ENCODE measurements around the gene RASSF9.

RASSF9 gene

DNA sequence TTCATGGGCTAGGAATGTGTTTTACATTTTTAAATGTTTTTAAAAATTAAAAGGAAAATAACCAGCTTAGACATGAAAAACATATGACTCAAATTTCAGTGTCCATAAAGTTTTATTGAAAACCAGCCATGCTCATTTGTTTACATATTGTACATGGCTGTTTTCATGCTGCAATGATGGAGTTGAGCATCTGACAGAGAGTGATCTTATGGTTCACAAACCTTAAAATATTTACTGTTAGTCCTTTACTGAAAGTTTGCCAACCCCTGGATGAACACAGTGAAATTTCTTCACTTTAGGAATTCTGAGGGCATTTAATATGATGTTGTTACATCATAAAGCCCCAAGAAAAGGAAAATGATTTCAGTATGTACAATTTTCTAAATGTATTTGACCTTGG is 16.1 kb downstream of the RASSF9 start:
- no peak for DNase-seq

DNA sequence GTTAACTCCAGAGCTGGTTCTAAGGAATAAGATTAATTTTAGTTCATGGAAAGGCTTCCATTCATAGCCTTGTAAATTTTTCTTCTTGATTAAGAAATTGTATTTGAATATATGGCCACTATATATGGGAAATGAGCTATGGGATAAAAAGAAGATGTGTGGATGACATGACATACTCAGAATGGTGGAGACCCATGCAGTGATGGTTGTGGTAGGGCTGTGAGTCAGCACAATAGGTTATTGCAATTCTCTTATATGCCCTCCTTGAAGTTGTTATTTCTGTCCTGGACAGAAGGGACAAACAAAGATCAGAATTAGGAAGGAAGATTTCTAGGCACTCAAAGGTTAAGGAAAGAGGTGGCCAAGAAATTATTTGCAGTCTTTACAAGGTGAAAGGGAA is 21.5 kb downstream of the RASSF9 start:
- DNase-seq, result no peak

DNA sequence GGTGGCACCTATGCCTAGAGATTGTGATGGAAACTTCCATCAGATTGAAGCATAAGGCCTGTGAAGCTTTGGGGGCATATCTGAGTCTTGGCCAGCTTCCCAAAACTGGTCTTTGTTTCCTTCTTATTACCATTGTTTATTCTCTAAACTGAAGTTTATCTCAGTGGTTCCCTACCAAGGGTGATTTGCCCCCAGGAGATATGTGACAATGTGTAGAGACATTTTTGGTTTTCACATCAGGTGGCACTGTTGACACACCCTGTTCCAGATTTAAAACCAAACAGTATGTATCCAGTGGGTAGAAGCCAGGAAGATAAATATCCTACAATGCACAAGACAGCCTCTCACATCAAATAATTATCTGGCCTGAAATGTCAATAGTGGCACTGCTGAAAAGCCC is 22.1 kb downstream of the RASSF9 start:
- DNase-seq, result no peak

DNA sequence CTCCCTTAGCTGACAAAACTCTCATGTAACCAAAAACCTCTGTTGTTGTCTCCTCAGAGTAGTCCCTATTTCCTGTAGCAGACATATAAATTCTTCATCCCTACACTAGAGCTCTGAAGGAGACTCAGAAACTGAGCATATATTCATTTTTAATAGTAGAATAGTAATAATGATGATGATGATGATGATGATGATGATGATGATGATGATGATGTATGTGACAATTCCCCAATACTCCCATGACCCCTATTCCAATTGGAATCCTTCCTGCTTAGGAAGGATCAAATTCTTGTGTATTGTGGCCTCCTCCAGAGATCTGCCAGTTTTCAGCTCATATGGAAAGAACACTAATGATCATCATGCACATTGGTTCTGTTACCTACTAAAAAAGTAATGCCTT is 26.7 kb downstream of the RASSF9 start:
- no peak for DNase-seq

DNA sequence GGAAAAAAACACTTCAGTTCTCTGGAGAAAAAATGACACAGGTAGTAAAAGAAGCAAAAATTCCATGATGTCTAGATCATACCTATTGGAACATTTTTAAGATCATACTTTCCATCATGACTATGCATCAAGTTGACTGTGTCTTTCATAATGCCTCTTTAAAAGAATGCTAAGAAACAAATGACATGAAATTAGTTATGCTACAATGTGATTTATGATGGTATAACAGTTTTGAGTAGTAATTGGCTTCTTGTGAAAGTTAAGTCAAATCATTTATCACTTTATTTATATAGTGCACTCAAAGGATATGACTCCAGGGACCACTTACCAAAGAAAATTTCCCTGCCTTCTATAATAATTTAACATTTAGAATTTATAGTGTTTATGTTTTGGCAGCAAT is 28.5 kb downstream of the RASSF9 start:
- no peak for DNase-seq

DNA sequence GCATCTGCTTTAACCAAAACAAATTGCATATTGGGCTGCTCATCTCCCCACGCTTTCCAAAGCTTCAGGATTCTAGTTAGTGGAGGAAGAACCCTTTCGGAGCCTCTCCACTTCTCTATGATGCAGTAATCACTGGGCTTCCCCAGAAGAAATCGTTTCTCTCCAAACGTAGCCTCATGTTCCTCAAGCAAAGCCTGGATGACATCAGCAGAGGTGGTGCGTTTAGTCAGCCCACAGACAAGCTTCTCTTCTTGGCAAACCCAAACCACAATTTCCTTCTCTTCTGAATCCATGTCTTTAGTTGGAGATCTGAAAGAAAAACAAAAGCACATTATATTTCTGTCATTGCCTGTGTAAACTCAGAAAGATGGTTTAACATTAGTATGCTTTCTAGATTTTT is 30.6 kb downstream of the RASSF9 start:
- DNase-seq, result no peak

DNA sequence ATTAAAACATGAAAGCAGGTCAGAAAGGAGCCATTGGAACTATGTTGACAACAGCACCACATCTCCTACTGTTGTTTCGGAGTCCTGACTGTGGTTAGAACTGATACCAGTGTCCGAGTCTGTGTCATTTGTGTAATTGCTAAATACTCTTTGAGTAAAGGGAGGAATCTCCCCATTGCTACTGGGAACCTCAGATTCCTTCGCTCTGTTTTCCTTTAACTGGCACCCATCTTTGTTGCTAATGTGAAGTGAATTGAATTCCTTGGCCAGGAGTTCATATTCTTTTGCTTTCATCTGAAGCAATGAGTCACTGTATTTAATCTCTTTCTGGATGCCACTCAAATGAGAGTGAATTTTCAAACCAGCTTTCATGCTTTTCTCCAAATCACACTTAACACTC is 31.5 kb downstream of the RASSF9 start:
- no peak for DNase-seq

DNA sequence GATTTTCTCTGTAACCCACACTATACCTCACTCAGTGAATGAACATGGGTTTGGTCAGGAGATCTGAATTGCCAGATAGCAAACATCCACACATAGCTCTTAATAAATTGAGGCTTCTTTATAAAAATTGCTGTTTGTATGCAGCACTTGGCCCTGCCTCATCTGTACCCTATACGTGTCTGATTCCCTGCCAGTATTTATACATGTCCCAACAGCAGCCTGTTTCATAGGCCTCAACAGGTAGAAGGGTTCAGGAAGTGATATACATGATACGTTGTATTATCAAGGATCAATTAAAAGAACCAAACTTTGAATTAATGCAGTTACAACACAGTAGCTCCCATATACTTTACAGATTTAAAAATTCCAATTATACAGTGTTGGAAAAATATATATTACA is 32.3 kb downstream of the RASSF9 start:
- DNase-seq, result no peak

DNA sequence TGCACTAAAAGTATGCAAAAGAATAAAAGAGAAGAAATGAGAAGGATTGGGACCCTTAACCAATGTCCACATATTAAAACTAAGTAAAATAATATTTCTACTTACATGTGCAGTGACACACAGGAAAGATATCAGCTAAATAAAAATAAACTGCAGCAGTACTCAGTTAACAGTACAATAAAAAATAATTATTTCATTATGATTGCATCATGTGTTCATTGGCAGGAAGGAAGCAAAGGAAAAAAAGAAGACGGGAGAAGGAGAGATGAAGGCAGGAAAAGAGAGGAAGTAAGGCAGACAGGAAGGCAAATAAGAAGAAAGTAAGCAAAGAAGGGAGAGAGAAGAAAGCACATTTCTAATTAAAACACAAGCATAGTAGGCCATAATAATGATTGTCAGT is 33.0 kb downstream of the RASSF9 start:
- no peak for DNase-seq

DNA sequence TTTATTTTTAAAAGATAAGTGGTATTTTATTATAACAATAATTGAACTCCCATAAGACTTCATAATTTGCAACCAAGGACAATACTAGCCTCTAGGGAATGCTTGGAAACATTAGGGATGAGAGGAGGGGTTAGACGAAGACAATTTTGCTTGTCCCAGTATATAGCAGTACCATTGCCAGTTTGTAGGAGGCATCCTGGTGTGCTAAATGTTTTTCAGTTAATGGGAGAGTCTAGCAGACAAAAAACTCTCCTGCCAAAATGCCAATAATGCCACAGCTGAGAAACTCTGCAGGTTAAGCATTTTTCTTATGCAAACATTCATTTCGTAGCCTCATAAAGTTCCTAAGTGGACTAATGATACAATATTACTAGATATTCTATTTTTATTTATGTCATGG is 38.1 kb downstream of the RASSF9 start:
- DNase-seq, result no peak

DNA sequence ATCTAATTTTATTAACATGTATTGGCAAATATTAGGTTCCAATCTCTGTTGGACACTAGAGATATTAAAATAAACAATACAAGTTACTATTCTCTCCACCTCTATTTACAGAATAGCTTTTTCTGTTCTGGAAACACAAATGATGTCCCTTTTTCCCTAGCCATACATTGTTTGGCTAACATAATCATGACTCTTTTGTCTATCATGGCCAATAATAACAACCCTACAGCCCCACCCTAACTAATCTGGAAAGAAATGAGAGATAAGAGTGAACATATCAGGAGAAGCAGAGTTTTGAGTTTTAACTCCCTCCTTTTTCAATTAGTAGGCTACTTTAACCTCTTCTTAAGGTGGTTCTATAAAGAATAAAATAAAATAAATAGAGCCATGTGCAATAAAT is 40.2 kb downstream of the RASSF9 start:
- no peak for DNase-seq

DNA sequence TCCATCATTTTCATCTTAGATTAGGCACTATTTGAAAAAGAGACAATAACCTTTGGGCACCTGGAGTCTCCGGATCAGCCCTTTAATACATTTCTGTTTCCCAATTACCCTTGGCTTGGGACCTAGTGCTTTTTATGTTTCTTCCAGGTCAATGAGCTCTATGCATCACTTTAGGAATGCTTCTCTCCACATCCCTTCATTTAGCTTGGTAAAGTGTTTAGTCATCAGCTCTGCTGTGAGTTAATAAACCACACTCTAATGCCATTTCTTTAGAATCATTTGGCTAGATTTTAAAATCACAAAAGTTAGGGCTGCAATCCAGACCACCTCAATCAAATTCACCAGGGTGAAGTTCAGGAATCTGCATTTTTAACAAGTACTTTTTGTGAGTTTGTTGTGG is 41.7 kb downstream of the RASSF9 start:
- DNase-seq, result no peak

DNA sequence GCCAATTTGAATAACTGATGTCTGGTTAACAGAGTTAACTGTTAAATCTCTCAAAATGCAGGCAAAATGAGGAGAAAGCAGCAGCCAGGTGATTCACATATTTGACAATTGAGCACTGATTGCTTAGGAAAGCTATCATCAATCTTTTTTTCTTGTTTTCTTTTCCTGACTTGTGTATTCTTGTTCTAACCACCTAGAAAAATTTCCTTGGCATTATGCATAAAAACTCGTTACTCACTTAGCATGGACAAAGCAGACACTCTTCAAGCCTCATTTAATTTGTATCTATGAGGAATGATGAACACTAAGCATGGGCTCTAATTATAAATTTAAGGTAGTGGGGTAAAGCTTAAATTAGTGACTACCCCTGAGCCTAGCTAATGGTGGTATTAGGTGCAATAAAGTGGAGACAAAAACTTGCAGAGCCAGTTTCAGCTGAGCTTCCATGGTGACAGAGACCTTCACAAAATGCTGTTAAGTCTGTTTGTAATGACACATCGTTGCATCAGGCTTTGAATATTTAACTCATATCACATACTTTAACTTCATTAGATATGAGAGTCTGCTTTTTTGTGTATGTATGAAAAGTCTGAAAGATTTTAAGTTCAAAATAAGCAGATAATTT is 52.0 kb downstream of the RASSF9 start:
- no peak for DNase-seq

DNA sequence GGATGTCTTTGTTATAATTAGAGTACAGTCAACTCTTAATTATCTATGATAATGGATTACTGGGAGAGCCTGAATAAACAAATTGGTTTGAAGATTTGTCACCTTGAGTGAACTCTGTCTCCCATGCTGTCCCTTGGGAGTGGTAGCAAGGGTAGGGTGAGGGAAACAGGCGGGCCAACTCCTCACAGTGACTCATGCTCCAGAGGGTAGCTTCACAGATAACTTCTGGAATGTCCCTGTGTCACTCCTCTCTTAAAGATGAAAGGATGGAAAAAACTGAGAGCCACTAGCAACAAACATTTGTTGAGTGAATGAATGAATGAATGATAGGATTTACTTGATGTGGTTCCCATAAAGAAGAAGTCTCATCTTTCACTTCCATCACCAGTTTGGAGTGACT is 53.5 kb downstream of the RASSF9 start:
- no peak for DNase-seq

DNA sequence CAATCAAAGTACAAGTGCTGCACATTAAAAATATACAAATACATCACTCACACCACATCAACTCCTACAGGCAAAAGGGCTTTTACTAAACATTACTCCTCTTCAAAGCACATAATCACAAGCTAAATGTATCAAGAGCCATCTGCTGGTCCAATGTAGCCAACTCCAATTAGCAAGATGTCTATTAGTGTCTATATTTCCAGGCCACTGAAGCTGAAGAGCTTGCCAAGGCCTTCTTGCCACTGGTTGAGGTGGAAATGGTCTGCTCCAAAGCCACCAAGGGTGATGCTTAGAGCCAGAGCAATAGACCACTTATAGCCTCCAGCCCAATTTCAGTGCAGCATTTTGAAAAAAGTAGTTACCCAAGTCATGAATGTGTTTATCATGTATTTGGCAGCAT is 54.4 kb downstream of the RASSF9 start:
- no peak for DNase-seq

DNA sequence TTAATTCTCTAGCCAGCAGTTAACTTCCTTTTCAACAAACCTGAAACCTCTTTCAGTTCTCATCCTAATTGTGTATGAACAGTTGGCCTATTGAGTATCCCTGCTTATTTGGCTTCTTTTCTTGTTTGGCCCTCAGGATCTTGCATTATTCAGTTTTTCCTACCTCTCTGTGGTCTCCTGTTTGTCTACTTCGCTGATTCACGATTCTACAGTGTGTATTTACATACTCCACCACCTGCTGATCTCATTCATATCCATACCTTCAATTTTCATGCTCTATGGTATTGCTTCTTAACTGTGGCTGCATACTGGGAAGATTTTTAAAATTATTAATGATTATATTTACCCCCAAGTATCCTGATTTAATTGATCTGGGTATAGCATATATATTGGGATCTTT is 56.4 kb downstream of the RASSF9 start:
- DNase-seq, result no peak

DNA sequence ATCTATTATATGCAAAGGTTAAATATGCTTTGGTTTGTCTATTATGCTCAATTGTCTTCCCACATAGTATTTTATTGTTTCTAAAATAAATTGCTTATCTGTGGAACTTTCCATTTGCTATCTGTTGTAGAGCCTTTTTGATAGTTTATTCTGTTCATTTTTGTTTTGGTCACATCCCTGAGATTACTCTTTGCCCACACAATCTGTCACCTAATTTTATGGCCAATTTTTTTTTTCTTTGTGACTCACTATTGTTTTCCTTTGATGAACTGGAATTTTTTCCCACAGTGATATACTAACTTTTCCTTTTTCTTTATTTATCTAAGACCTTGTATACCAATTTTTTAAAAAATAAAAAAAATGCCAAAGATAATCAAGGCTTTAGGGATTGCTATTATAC is 61.1 kb downstream of the RASSF9 start:
- no peak for DNase-seq

DNA sequence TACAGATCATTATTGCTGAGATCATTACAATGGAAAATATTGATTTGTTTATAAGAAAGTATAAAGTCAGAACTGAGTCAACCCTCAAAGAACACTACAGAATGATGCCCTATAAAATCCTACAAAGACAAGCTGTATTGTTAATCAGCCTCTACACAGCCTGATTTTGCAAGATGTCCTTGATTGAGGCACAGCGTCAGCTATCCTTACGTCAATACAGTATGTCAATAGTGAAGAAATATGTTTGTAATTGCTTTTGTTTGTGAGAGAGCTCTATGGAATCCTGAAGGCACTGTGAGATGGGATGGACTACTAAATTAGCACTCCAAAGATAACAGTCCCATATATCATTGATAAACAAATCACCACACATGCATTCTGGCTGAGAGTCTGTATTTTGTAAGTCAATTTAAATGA is 70.7 kb downstream of the RASSF9 start:
- no peak for DNase-seq

DNA sequence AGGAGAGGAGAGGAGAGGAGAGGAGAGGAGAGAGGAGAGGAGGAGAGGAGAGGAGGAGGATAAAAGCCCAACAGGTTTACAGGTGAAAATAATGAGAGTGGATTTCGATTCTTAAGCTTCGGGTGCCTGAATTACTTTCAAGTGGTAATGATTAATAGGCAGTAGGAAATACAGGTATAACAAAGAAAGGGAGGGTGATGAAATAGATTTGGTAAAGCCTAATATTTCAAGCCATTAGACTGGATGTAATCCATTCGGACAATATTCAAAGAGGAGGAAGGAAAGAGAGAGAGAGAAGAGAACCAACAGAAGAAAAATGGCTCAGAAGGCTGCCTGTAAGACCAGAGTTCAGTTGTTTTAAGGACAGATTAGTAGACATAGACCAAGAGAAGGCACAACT is 76.6 kb downstream of the RASSF9 start:
- DNase-seq, result no peak

DNA sequence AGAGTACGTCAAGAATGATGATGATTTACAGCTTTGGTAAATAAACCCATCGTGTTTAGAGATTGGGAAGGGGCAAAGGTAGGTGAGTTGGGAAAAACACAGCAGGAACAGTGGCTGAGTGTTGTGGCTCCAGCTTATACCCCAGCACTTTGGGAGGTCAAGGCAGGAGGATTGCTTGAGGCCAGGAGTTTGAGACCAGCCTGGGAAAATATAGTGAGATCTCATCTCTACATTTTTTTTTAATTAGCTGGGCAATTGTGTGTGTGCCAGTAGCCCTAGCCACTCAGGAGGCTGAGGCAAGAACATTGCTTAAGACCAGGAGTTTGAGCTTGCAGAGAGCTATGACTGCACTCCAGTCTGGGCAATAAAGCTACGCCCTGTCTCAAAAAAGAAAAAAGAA is 77.1 kb downstream of the RASSF9 start:
- DNase-seq, result no peak

DNA sequence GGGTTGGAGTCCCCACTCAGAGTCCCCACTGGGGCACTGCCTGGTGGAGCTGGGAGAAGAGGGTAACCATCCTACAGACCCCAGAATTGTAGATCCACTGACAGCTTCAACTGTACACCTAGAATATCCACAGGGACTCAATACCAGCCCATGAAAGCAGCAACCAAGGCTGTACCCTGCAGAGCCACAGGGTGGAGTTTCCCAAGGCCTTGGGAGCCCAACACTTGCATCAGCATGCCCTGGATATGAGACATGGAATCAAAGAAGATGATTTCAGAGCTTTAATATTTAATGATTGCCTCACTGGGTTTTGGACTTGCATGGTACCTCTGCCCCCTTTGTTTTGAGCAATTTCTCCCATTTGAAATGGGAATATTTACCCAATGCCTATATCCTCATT is 80.4 kb downstream of the RASSF9 start:
- no peak for DNase-seq

Data from activated CD4-positive, alpha-beta T cell treated with anti-CD3 and anti-CD28 coated beads, Interleukin-10, Interleukin-2, amounts not matched to agents 100 ng/mL and 50 ng/mL, durations not matched to agents 16 hours and 8 hours (primary cell).